Activated T-cell treated with anti-CD3 and anti-CD28 coated beads for 1 hour (primary cell): ENCODE results near the gene LGALS7.
"Not testable (repeated sequence)": the region's sequence is repeated elsewhere in the genome, so short reads cannot be mapped to it uniquely, and the experiment has no call there.

Experiments
- DNase-seq: peaks from one replicate; pipeline ENCODE4 v3.0.0-alpha.2; 2020; ENCODE audit warnings: low read depth

LGALS7 gene

DNA sequence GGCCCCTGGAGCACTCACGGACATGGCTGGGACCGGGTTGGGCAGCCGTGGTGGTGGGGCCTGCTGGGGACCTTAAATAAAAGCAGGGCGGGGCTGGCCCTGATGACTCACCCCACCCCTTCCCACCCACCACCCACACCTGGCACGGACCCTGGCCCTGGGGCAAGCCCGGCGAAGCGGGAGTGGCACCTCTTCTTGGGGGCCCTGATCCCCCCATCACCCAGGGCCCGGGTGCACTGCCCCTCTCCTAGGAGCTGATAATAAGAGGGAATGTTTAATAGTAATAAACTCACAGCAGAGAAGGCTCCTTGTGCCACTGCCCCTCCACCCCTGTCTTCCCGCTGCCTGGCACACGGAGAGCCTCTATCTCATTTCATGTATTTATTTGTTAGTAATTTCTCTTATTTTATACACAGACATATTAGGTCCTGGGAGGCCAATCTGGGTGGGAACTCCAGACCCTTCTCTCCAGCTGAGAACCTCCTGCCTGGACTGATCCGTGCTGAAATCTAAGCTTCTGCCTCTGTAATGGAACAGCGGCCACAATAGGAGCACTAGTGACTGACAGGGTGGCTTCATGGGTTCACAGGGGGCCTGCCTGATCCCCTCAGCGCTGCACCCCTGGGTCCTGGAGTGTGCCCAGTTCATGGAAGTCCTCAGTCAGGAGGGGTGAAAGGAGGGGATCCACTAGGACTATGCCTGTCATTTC, at the start of gene LGALS7:
Gene LGALS7, minus strand, starts transcription at position 49 of the 709 bp plus-strand sequence. Its CDS starts 25 bp downstream, at position 24.
- DNase-seq = no peak

DNA sequence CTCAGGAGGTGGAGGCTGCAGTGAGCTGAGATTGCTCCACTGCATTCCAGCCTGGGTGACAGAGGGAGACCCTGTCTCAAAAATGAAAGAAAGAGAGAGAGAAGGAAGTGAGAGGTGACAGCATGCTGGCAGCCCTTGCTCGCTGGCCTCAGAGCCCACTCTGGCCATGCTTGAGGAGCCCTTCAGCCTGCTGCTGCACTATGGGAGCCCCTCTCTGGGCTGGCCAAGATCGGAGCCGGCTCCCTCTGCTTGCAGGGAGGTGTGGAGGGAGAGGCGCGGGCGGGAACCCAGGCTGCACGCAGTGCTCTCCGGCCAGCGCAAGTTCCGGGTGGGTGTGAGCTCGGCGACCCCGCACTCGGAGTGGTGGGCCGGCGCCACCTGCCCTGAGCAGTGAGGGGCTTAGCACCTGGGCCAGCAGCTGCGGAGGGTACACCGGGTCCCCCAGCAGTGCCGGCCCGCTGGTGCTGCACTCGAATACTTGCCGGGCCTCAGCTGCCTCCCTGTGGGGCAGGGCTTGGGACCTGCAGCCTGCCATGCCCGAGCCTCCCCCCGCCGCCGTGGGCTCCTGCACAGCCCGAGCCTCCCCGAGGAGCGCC, 48.0 kb upstream of the LGALS7 start:
- DNase-seq = not testable (repeated sequence)

DNA sequence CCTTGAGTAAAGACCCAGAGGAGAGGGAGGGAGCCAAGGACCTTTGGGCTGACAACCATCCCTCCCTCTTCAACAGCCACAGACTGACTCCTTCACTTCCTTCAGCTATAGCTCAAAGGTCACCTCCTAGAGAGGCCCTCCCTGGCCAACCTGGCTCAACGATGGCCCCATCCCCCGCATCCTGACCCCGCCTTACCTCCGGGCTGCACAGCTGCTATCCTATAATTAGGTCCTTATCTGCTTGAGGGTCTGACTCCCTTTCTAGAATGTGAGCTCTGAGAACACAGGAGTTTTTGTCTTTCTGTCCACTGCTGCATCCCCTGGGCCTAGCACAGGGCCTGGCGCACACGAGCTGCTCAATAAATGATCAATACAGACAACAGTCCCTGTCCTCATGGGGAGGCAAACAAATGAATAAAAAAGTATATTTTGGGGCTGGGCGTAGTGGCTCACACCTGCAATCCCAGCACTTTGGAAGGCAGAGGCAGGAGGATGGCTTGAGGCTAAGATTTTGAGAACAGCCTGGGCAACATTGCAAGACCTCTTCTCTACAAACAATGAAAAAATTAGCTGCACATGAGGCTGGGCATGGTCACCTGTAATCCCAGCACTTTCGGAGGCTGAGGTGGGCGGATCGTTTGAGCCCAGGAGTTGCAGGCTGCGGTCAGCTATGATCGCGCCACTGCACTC, 46.1 kb upstream of the LGALS7 start:
- no peak for DNase-seq

DNA sequence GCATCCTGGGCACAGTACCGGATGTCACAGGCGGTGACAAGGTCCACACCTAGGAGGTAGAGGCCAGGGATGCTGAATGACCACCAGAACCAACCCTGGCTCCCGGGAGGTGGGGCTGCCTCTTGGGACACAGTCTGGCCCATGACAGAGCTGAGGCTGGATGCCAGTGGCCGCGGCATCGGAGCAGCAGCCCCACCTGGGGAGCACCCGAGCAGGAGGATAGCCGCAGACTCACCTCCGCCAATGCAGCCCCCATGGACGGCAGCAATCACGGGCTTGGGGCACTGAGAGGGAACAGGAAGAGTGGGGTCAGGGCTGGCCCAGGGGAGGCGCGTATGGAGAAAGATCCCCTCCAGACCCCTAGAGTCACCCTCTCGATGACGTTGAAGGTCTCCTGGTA, 43.8 kb upstream of the LGALS7 start:
- no peak for DNase-seq

DNA sequence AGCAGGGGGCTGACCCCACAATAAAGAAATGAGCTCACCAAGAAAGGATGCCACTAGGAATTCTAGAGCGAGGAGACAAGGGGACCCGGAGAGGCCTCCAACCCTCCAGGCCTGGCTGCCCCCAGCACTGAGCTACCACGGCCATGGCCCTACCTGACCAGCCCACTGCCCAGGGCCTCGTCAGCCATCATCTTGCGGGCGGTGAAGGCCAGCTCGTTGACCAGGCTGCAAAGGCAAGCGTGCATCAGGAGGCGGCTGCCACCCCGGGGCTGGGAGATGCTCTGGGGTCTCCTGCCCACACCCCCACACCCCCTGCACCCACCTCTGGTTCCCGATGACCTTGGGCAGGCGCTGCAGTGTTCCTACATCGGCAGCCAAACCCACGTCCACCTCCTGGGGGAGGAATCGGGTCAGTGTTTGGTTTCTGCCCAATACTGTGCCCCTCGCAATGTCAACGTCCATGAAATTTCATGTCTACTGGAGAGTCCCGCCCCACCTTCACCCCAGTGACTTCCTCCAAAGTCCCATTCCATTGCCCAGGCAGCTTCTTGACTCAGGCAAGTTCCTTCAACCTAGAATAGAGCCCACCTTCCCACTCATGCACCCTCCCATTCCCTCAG, 42.9 kb upstream of the LGALS7 start:
- no peak for DNase-seq

DNA sequence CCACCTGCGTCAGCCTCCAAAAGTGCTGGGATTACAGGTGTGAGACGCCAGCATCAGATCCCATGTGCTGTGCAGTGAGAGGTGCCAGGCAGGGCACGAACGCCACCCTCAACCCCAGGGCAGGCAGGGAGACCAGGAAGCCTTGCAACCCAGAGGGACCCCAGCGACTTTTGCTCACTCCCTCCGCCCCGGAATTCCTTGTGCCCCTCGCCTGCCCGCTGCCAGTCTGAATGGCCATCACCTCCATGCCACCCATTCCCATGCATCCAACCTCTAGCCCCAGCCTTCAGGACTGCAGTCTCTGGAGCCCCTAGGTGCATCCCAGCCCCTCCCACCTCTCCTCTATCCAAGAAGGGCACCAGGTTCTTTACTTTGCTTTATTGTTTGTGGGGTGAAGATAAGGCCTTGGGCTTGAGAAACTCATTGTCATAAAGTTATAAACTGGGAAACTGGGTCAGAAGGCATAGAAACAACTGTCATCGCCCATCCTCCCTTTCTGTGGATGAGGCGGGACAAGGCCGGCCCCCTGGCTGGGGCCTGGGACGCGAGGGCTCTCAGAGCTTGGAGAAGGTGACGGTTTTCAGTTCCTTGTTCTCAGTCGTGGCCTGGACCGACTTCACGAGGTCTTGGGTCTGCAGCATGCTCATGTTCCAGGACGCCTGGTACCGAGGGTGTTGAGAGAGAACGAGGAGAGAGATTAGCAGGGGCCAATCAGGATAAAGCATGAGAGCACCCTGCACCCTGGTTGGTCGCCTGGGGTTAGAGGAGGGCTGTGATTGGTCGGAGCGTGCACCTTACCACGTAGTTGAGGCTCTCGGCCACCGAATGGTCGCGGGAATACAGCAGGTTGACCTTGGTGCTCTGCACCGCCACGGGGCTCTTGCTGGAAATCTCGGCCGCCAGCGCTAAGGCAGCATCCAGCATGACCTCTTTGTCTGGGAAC, 42.0 kb upstream of the LGALS7 start:
- no peak for DNase-seq

DNA sequence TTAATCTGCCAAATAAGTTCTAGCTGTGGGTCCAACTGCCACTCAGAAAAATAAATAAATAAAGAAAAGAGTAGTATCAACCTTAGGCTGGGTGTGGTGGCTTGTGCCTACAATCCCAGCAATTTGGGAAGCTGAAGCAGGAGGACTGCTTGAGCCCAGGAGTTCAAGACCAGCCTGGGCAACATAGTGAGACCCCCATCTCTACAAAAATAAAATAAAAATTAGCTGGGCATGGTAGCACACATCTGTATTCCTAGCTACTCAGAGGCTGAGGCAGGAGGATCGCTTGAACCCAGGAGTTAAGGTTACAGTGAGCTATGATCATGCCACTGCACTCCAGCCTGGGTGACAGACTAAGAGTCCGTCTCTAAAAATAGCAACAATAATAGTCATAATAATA, 40.6 kb upstream of the LGALS7 start:
- DNase-seq = not testable (repeated sequence)

DNA sequence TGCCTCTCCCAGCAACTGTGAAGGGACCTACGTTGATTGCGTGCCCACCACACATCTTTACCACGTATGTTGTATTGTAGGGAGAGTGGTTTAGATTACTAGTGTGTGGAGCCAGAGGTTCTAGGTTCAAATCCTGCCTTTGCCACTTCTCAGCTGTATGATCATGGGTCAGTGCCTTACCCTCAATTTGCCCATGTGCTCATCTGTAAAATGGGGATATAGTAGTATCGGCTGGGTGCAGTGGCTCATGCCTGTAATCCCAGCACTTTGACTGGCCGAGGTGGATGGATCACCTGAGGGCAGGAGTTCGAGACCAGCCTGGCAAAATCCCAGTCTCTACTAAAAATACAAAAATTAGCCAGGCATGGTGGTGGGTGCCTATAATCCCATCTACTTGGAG, 40.0 kb upstream of the LGALS7 start:
- no peak for DNase-seq

DNA sequence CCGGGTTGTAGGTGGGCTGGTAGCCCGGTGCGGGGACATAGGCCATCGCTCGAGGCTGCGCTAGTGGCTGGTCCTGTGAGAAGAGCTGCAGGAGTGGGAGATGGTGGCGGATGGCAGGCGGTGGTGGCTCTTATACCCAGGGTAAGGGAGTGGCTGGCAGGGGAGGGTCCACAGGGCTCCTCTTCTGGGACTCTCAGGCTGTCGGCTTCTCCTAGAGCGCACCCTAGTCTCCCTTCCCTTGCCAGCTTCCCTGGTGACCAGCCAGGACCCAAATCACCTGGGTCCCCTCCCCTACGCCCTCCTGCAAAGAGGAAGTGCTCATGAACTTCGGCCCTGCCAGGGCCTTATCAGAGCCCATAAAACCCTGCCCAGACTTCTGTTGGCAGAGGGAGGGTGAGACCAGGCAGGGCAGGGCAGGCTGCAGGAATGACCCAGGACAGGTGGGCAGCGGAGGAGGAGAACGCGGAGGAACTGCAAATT, 39.6 kb upstream of the LGALS7 start, which contains the start of gene LGALS4:
Gene LGALS4, minus strand, starts transcription at position 105 of the 480 bp plus-strand sequence. Its CDS starts 59 bp downstream, at position 46.
- no peak for DNase-seq

DNA sequence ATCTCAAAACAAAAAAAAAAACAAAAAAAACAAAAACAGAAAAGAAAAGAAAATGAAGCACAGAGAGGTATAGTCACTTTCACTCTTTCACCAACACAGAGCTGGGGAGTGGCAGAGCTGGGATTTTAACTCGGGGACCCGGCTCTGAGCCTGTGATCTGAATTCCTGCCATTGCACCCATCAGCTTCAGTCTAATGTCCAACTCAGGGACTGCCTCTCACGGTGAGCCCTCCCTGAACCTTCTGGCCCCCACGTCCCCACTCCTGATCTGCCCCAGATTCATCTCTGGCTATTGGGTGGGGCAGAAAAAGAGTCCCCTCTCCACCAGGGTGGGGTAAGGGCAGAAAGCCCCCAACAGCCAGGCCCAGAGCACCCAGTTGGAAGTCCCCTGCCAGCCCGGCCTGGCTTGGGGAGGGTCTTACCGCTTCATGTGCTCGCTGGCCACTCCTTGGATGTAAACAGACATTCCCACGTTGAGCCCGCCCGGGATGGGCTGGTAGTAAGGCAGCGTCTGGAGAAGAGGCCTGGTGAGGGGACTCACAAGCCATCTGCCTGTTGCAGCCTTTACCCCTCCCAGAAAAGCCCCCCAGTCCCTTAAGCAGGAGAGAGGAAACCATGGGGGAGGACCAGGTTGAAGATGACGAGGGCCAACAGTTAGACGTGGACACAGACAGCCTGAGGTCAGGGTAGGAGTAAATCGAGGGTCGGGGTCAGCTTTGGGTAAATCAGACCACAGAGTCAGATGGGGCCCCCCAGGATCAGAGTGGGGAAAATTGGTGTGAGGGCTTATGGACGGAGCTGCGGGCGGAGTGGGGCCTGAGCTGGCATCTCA, 38.9 kb upstream of the LGALS7 start:
- DNase-seq = no peak

DNA sequence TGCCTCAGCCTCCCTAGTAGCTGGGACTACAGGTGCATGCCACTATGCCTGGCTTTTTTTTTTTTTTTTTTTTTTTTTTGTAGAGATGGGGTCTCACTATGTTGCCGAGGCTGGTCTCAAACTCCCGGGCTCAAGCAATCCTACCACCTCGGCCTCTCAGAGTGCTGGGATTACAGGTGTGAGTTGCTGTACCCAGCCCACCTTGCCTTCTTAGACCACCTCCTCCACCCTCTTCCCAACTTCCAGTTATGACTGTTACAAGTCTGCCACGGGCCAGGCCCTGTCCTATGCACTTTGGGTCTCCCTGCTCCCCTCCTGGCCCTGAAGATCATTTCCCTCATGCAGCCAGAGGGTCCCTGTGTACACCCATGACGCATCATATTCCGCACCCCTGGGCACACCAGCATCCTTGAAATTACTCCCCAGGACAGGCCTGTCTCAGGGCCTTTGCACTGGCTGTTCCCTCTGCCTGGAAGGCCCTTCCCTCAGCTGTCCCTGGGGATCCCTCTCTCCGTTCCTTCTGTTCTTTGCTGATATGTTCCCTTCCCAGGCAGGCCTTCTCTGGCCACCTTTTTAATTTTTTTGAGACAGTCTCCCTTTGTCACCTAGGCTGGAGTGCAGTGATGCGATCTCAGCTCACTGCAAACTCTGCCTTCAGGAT, 36.4 kb upstream of the LGALS7 start:
- no peak for DNase-seq

DNA sequence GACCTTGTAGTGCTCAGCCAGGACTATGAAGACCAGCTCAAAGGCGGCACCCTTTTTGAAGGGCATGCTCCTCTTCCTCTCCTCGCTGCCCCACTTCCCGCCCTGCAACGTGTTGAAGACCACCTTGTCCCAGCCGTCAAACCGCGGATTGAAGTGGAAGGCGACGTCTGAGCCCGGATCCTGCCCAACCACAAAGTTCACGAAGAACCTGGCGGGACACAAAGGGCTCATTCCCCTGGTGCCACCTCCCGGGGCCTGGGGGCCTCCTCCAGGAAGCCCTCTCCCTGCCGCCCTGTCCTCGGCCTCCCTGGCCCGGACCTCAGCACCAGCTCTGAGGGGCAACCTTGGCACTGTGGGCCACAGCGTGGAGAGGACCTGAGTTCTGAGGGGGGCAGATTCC, 35.4 kb upstream of the LGALS7 start:
- no peak for DNase-seq

DNA sequence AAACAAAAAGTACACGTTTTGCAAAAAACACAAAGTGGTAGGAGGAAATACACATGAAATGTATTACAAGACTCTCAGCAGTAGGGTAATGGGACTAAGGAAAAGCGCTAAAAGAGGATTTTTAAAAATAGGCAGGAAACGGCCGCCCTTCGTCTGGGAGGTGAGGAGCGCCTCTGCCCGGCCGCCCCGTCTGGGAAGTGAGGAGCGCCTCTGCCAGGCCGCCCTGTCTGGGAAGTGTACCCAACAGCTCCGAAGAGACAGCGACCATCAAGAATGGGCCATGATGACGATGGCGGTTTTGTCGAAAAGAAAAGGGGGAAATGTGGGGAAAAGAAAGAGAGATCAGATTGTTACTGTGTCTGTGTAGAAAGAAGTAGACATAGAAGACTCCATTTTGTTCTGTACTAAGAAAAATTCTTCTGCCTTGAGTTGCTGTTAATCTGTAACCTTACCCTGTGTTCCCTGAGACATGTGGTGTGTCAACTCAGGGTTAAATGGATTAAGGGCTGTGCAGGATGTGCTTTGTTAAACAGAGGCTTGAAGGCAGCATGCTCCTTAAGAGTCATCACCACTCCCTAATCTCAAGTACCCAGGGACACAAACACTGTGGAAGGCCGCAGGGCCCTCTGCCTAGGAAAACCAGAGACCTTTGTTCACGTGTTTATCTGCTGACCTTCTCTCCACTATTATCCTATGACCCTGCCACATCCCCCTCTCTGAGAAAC, 34.2 kb upstream of the LGALS7 start:
- DNase-seq = not testable (repeated sequence)

DNA sequence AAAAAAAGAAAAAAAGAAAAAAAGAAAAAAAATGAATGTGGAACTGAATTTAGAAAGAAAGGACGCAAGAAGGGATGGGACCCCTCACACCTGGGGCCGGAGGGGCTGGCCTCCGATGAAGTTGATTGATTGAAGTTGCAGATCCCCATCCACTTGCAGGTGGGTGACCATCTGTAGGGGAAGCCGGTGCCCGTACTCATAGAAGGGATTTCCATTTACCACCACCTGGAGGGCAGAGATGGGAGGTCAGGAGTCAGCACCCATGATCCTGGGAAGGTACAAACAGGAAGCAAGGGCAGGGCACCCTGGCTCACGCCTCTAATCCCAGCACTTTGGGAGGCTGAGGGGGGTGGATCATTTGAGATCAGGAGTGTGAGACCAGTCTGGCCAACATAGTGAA, 33.1 kb upstream of the LGALS7 start:
- DNase-seq = no peak

DNA sequence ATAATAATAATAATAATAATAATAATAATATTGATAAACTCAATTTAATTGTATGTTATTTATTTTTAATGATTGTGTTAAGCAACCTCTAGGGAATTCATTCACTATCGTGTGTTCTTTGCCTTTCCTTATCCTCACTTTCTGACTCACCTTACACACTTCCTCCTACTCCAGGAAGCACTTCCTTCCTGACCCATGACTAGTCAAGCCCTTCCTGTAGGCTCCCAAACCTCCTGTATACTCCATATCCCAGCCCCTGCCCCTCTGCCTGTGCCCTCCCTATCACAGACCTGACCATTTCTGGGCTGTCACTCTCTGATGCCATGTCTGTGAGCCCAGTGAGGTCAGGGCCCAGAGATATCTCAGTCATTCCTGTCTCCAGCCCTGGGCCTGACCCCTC, 31.9 kb upstream of the LGALS7 start:
- no peak for DNase-seq

DNA sequence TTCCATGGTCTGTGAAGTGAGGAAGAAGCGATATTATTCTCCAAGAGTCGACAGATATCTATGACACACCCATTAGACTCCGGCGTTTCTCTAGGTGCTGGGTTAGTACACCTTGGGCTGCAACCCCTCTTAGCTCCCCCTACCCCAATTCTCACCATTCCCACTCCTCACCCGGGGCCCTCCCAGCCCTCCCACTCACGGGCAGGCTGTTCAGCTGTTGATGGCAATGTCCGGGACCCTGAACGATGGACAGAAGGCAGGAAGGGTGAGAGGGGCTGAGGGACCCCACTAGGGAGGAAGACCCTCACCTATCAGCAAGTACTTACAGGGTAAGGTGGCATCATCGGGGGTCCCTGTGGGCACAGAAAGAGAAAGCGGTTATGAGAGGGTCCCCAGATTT, 30.2 kb upstream of the LGALS7 start:
- DNase-seq = no peak

DNA sequence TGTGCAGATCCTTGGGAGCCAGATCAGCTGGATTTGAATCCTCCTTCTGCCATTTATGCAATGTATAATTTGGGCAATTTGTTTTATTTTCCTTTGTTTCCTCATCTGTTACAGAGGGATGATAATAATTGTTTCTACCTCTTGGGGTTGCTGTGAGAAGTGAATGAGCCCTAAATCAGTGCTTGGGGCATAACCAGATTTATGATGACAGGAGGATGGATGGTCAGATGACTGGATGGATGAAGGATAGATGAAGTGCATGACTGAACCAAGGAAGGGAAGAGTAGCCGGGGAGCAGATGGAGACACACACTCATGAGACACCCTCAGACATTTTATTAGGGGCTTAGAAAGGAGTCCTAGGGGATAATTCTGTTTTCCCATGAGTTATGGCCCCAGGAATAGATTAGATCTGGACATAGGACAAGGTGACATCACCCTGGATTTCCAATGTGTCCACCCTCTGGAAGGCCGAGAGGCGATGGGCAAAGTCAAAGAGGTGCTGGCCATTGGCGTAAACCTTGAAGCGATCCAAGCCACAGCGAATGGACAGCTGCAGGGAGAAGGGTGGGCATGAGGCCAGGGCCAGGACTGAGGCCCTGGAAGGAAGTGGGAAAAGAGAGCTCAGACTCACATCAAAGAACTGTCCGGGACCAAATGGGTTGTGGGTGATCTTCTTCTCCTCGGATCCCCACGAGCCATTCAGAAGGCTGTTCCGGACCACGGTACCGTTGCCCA, 28.2 kb upstream of the LGALS7 start:
- no peak for DNase-seq

DNA sequence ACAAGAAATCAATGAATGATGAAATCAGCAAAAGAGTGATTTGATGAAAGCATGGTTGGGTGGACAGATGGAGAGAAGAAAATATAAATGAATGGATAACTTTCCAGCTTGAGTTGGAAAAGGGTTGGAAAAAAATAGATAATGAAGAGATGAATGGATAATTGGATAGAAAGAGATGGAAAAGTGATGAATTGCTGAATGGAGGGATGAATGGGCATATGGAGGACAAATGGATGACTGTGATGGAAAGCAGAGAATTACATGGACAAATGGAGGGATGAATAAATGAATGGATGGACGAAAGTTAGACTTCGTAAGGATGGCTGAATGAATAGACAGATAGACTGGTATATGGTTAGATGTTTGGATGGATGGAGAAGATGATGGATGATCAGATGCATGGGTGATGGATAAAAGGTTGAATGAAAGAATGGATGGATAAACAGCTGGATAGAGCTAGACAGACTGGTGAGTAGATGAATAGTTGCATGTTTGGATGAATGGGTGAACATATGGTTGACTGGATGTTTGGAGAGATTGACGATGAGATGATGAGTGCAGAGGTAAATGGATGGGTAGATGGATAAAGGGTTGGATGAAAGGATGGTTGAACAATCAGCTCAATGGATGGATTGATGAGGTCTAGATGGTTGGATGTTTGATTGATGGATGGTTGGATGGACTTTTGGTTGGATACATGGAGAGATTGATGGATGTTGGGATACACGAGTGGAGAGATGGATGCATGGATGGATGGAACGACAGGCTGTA, 27.4 kb upstream of the LGALS7 start:
- DNase-seq = no peak
